ENCODE data around the gene RPGRIP1L. TPM values are rescaled to one million over a fixed set of nuclear protein-coding genes. Genes with fewer than 3 reads are reported as not detected.

Gene RPGRIP1L
- total RNA-seq, 1 donor = 19.5 TPM

DNA sequence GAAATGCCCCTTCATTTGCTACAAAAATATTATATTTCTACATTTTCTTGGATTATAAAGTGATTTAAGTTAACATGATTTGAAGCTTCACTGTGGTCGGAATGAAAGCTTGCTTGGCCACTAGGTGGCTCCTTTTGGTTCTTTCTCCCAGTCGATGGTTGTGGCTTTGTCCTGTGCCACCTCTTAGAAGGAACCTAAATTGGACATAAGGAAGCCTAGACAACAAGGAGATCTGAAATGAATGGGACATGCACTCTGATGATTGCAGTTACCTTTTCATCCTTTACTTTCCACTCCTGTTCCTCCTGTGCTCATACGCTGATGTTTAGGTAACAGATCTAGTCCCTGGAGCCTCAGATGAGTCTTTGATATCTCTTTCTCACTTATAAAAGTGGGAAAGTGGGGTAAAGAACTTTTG is 39.5 kb upstream of the RPGRIP1L start:
- TF ChIP-seq, protein P1, sequence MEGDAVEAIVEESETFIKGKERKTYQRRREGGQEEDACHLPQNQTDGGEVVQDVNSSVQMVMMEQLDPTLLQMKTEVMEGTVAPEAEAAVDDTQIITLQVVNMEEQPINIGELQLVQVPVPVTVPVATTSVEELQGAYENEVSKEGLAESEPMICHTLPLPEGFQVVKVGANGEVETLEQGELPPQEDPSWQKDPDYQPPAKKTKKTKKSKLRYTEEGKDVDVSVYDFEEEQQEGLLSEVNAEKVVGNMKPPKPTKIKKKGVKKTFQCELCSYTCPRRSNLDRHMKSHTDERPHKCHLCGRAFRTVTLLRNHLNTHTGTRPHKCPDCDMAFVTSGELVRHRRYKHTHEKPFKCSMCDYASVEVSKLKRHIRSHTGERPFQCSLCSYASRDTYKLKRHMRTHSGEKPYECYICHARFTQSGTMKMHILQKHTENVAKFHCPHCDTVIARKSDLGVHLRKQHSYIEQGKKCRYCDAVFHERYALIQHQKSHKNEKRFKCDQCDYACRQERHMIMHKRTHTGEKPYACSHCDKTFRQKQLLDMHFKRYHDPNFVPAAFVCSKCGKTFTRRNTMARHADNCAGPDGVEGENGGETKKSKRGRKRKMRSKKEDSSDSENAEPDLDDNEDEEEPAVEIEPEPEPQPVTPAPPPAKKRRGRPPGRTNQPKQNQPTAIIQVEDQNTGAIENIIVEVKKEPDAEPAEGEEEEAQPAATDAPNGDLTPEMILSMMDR (IDR thresholded peaks at IDR 0.05; ENCODE audit: insufficient read depth, low read length) = peak; percentile 57
- DNase-seq (ENCODE audit: low read depth) = peak; percentile 26
- H3K4me3 ChIP-seq (ENCODE audit: low read depth, low read length) = no peak overlapping the region

DNA sequence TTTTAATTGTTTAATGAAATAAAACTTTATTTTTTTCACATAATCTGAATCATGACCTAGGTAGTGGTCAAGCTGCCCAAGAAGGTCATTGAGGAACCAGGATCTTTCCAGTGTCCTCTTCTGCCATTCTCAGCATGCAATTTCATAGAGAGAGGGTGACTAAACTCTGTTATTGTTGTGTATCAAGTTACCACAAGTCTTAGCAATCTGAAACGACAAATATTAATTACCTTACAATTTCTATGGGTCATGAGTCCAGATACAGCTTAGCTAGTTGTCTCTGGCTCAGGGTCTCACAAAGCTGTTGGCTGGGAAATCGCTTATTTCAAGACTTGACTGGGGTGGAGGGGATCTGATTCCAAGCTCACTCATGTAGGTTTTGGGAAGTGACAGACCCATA is 37.9 kb upstream of the RPGRIP1L start:
- no peak for DNase-seq (ENCODE audit: low read depth)
- TF ChIP-seq, protein P1 (IDR thresholded peaks at IDR 0.05; ENCODE audit: insufficient read depth, low read length) = no peak
- no peak overlapping the region for H3K4me3 ChIP-seq (ENCODE audit: low read depth, low read length)

DNA sequence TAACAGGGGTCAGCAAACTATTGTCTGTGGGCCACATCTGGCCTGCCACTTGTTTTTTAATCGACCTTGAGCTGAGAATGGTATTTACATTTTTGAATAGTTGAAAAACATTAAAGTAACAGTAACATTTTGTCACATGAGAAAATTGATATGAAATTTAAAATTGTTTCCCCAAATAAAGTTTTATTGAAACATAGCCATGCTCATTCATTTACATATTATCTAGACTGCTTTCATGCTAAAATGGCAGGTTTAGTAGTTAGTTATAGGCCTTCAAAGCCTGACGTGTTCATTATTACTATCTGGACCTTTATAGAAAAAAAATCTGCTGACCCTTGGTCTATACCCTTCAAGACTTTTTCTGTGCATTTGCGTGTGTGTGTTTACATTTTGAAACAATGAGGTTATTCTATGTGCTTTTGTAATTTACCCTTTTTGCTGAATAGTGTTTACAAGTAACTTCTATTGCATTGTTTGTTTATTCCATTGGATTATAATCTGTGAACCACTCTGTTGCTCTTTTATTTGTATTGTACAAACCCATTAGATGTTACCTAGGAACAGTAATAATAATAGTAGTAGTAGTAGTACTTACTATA is 37.4 kb upstream of the RPGRIP1L start:
- TF ChIP-seq, protein P1 (IDR thresholded peaks at IDR 0.05; ENCODE audit: insufficient read depth, low read length) = no peak
- no peak for DNase-seq (ENCODE audit: low read depth)
- no peak overlapping the region for H3K4me3 ChIP-seq (ENCODE audit: low read depth, low read length)

DNA sequence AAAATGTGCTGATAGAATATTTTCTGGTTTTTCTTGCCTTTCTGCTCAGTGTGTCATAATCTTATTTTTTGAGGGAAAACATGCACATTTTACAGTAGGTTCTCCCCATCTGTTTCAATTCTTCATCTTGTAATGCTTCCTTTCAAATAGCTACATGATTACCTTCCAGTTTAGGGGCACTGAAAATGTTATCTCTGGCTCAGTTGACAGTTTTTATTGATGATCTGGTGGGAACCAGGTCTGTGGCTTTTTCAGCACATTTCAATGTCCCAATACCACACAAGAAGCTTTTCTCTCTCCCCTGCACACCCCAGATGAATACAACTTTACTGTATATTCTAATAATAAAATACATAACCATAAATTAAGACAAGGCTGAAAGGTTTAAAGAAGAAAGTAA is 36.8 kb upstream of the RPGRIP1L start:
- TF ChIP-seq, protein P1 (IDR thresholded peaks at IDR 0.05; ENCODE audit: insufficient read depth, low read length) = no peak
- DNase-seq (ENCODE audit: low read depth) = no peak
- H3K4me3 ChIP-seq (ENCODE audit: low read depth, low read length) = no peak overlapping the region

DNA sequence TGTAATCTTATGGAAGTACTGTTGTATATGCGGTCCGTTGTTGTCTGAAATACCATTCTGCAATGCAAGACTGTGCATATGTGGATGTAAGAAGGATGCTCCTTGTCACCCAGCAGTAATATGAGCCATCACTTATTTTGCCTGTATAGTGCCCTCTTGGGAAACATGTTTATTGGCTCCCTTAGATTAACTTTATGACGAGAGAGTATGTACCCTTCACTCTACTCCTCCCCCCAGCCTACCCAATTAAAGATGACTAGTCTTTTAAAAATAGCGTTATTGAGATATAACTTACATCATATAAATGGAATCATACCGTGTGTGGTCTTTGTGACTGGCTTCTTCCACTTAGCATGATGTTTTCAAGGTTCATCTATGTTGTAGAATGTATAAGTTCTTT is 33.9 kb upstream of the RPGRIP1L start:
- no peak overlapping the region for H3K4me3 ChIP-seq (ENCODE audit: low read depth, low read length)
- no peak for DNase-seq (ENCODE audit: low read depth)
- TF ChIP-seq, protein P1 (IDR thresholded peaks at IDR 0.05; ENCODE audit: insufficient read depth, low read length) = no peak

DNA sequence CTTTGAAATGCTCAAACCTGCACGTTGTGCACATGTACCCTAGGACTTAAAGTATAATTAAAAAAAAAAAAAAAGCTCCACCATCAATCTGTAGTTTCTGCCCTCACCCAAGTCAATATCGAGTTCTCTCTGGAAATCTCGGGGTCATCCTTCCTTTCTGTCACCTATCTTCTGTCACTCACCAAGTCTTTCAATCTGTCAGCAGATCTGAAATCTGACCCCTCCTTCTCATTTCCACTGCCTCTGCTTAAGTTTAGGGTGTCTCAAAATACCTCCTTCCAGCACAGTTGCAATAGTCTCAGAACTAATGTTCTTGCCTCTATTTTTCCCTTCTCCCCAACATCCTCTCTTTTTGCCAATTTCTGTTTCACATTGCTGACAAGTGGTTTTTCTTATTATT is 32.6 kb upstream of the RPGRIP1L start:
- DNase-seq (ENCODE audit: low read depth) = no peak
- no peak overlapping the region for H3K4me3 ChIP-seq (ENCODE audit: low read depth, low read length)
- TF ChIP-seq, protein P1 (IDR thresholded peaks at IDR 0.05; ENCODE audit: insufficient read depth, low read length) = no peak

DNA sequence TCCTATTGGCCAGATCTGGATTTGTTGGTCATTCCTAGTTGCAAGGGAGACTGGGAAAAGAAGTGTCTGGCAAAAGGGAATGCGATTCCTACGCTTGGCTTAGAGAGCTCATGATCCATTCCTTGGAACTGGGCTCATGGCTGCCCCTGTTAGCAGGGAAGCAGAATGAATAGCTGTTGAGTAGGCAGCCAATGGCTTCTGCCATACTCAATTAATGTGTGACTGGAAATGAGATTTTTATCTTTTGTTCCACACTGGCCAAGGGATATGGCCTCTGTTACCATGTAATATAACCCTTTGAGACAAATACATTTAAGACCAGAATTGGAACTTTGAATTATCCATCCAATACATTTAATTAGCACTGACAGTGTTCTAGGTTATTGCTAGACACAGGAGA is 31.2 kb upstream of the RPGRIP1L start:
- TF ChIP-seq, protein P1 (IDR thresholded peaks at IDR 0.05; ENCODE audit: insufficient read depth, low read length) = no peak
- no peak for DNase-seq (ENCODE audit: low read depth)
- H3K4me3 ChIP-seq (ENCODE audit: low read depth, low read length) = no peak overlapping the region
